ENCODE measurements around the gene WDR41.
"Not testable (repeated sequence)": the region's sequence is repeated elsewhere in the genome, so short reads cannot be mapped to it uniquely, and the experiment has no call there.

The WDR41 gene

DNA sequence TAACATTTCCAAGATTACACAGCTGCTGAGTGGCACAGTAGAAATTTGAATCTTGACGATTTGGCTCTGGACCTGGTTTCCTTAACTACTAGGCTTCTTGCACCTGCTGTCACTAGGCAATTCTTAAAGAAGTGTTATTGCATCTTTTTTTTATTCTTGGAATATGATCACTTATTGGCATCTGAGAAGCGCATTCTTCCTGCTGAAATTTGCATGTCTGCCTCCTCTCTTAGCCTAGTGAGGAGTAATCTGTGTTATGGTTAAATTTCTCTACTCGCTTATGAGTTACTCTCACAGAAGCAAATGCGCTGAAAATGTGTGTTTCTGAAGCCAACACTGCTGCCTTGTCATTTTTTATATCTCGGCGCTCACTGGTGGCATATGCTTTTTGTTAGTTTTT is 89.3 kb downstream of the WDR41 start:
- no peak for DNase-seq (ENCODE audit: low spot score)

DNA sequence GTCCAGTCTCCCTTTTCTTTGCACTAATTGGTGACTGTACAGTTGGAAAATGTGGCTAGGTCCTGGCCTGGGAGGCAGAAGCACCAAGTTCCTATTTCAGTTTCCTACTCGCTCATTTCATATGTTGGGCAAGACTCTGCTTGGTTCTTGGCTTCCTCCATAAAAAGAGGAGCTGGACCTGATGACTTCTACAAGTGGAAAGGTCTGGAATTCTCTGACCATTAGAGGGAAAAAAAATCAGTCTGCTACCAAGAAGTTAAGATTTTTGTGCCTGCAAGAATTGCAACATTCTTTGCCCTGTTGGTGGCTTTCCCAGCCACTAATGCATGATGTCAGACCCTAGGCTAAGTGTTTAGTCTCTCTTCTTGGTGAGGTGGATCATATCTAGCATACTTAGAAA is 91.5 kb downstream of the WDR41 start:
- no peak for DNase-seq (ENCODE audit: low spot score)

DNA sequence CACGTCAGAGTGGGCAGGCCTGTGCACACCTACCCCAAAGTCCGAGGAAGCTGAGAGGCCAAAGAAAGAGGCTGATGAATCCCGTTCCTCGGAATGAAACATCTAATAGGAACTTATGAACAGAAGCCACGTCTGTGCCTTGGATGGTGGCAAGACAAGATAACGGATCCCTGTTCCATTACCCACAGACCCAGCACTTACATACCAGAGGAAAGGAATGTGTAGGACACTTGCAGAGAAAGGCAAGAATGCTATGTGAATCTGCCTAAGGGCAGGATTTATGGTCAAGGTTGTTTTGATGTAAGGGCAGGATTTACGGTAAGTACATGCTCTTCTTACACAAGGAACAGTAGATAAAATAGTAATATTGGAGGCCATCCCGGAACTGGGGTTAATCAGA is 93.2 kb downstream of the WDR41 start:
- DNase-seq (ENCODE audit: low spot score), result no peak

DNA sequence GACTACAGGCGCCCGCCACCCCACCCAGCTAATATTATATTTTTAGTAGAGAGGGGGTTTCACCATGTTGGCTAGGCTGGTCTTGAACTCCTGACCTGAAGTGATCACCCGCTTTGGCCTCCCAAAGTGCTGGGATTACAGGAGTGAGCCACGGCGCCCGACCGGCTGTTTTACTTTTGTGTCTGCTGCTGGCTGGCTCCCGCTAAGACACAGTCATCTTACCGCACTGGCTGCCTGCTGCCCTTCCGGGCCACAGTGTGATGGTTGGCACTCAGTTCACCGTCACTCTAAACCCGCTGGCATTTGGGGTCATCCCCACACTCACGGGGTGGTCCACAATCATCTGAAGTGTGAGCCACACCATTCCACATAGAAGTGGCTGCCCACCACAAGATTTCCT is 93.7 kb downstream of the WDR41 start:
- DNase-seq (ENCODE audit: low spot score), result no peak

DNA sequence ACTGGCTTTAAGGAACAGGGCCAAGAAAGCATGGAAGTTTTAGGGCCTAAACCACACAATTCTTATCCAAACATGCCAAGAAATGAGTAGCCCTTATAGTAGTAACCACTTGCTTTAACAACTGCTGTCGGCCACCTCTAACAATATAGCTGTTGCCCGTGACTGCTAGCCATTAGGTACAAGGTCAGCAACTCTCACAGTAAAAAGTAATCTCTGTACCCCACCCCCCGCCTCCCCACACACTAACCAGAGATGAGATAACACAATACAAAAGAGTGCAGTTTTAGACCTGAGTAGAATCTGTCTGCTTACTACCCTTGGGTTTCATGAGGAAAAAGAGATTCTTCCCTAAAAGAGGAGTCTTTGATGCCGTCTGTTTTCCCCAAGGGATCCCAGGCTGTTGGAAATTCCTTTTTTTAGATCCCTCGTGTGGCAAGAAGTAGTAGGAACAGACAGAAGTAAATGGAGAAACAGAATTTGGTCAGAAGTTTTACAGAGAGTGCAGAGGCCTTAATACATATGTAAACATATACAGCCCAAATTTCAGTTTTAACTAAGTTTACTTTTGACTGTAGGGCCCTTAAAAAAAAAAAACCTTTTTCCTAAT is 94.3 kb downstream of the WDR41 start:
- DNase-seq (ENCODE audit: low spot score), result no peak

DNA sequence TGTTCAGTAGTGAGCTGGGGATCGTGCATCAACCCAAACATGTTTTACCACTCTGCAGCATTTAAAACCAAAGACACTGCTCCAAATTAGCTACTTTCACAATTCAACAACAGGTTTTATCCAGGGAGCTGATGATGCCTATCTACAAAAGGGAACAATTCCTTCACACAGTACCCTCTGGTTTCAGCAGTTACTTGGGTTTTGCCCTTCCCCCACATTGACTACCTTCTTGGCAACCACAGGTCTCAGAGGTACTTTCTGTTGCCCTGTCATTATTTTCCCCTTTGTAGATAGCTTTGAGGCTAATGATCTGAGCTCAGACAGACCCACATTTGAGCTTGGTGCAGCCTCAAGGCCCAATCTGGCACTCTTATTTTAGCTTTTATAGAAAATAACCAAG is 96.1 kb downstream of the WDR41 start:
- no peak for DNase-seq (ENCODE audit: low spot score)

DNA sequence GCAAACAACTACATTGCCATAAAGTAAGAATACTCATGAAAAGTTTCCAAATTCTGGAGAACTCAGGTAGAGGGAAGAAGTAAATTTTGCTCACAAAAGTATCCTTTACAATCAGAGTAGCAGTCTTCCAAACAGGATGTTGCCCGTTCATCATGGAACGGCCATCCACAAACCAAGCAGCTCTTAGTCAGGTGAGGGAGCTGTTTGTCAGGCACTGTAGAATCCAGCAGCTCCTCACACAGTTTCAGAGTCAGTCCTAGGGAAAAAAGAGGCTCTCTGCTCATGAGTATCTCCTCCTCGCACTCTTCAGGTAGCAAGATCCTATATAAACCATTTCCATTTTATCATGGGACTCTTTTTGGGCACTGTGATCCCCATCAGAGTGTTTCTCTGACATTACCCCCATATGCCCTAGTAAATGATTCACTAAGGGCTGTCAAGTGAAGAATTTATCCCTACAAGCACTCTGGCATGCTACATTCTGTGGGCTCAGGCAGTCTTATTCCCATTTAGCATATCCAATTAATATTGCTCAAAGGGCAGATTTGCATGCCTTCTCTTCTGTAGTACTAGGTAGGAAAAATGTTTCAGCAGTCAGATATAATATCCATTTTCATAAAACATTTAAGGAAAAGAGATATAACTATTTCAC is 97.9 kb downstream of the WDR41 start:
- no peak for DNase-seq (ENCODE audit: low spot score)

DNA sequence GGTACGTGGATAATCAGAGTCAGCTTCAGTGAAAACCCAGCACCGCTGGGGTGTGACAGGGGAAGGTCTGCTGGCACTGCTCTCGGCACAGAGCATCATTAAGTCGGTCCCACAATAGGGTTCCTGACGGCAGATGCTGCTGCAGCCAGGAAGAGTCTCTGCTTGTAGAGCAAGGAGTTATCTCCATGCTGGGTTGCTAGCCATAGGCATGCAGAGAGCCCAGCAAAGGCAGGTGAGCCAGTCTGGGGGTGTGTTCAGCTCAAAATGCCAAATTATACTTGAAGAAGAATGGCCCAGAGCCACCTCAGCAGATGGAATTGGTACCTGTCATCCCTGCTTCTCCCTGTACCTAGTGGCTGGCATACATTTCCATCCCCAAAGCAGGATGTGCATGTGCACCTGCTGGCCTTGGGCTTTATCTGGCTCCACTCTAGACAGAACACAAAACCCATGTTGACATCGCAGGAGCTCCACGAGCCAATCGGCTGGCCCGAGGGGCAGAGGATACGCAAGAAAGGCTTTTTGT is 100.8 kb downstream of the WDR41 start:
- no peak for DNase-seq (ENCODE audit: low spot score)

DNA sequence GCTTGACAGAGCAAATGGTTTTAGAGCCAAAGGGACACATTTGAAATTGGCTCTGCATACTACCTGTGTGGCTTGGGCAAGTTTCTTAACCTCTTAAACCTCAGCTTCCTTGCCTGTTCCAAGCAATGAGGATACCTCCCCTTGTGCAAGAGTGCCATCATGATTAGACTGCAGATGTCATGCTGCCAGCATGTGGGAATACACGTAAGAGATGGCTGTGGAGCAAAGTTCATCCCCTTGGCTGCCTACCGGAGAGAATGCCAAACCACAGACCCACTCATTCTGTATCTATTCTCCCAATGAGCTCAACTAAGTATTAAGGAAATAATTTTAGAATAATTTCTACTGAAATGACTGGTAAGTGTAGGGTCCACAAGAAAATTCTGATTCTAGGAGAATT is 101.3 kb downstream of the WDR41 start:
- no peak for DNase-seq (ENCODE audit: low spot score)

DNA sequence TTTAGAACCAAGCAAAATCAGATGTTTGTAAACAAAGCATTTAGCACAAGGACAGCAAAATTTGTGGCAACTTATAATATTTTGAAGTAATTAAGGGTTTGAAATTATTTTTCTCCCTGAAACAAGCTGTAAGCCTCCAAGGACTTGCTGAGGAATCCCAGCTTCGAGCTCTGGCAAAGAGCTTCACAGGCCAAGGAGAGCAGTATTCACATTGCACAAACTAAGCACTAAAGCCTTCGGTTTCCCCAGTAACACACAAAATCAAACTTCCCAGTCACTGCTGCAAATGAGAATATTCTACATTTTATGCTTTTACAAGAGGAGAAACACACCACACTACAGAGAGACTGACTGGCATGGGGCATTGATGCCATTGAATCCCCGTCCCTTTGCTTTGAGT is 101.9 kb downstream of the WDR41 start:
- no peak for DNase-seq (ENCODE audit: low spot score)

DNA sequence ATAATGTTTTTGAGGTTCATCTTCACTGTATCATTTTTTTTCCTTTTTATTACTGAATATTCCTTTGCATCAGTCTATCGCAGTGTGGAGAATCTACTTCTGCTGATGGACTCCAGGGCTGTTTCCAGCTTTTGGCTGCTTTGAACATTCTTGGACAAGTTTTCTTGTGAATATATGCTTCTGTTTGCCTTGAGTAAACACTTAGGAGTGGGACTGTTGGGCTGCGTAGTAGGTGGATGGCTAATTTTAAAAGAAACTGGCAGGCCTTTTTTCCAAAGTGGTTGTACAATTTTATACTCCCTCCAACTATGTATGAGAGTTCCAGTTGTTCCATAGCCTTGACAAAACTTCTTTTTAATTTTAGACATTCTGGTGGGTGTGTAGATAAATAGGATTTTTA is 102.4 kb downstream of the WDR41 start:
- no peak for DNase-seq (ENCODE audit: low spot score)

DNA sequence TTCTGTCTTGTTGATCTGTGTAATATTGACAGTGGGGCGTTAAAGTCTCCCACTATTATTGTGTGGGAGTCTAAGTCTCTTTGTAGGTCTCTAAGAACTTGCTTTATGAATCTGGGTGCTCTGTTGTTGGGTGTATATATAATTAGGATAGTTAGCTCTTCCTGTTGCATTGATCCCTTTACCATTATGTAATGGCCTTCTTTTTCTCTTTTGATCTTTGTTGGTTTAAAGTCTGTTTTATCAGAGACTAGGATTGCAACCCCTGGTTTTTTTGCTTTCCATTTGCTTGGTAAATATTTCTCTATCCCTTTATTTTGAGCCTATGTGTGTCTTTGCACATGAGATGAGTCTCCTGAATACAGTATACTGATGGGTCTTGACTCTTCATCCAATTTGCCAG is 105.8 kb downstream of the WDR41 start:
- not testable (repeated sequence) for DNase-seq (ENCODE audit: low spot score)

DNA sequence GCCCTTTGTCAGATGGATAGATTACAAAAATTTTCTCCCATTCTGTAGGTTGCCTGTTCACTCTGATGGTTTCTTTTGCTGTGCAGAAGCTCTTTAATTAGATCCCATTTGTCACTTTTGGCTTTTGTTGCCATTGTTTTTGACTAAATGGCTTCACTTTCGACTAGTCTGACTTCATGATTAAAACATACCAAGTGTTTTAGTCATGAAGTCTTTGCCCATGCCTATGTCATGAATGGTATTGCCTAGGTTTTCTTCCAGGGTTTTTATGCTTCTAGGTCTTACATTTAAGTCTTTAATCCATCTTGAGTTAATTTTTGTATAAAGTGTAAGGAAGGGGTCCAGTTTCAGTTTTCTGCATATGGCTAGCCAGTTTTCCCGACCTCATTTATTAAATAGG is 108.8 kb downstream of the WDR41 start:
- not testable (repeated sequence) for DNase-seq (ENCODE audit: low spot score)
